Measurements from ENCODE around the gene PIKFYVE. TPM values are rescaled to one million over a fixed set of nuclear protein-coding genes. Genes with fewer than 3 reads are reported as not detected.

Gene PIKFYVE
- total and polyA plus RNA-seq, 10 of the 15 experiments (the other 5 are each of a cell fraction or from before 2014, with no cell fraction given) = 5.2 to 41.7 (median 19.6) TPM

GRCh38 chr2:208319391-208319790 lies 53.3 kb downstream of the PIKFYVE start (continued):
- no peak for TF ChIP-seq CREB1 (IDR thresholded peaks at IDR 0.05; ENCODE audit: low read depth)
- TF ChIP-seq NFIC (IDR thresholded peaks at IDR 0.05; ENCODE audit: low read depth, low read length) = peak; percentile 71
- peak; percentile 55; the same call in 1 of the 2 replicates for TF ChIP-seq IKZF1 (conservative IDR thresholded peaks at IDR 0.05)
- TF ChIP-seq ZNF622 (IDR thresholded peaks at IDR 0.05) = no peak
- TF ChIP-seq MEF2B (IDR thresholded peaks at IDR 0.05; ENCODE audit: partially characterized antibody, poor library complexity, severe bottlenecking) = no peak
- peak; percentile 50; the same call in 1 of the 2 replicates for TF ChIP-seq ATF2 (IDR thresholded peaks at IDR 0.05; ENCODE audit: low read length)
- peak; percentile 78 for TF ChIP-seq JUNB (IDR thresholded peaks at IDR 0.05)
- no peak for TF ChIP-seq ELK1 (IDR thresholded peaks at IDR 0.05; ENCODE audit: low read depth, low read length)
- TF ChIP-seq SMAD1 (IDR thresholded peaks at IDR 0.05; ENCODE audit: low read depth, partially characterized antibody) = no peak
- TF ChIP-seq RUNX3 (IDR thresholded peaks at IDR 0.05; ENCODE audit: low read length) = peak; percentile 86
- 0 out of 2 replicates have a peak, but pooled peaks have one; percentile 39 for TF ChIP-seq DPF2 (IDR thresholded peaks at IDR 0.05)
- TF ChIP-seq CEBPB (IDR thresholded peaks at IDR 0.05; ENCODE audit: borderline replicate concordance in 1 of 2, low read depth in 2 of 2, low read length in 2 of 2) = no peak
- no peak for TF ChIP-seq E2F4 (IDR thresholded peaks at IDR 0.05; ENCODE audit: low read depth, low read length)
- TF ChIP-seq ZBTB4 (CRISPR knock-in tag; IDR thresholded peaks at IDR 0.05) = no peak
- no peak for TF ChIP-seq SIN3A (IDR thresholded peaks at IDR 0.05; ENCODE audit: low read depth, low read length)
- no peak for TF ChIP-seq RELB (IDR thresholded peaks at IDR 0.05; ENCODE audit: low read depth)
- no peak for TF ChIP-seq USF1 (IDR thresholded peaks at IDR 0.05; ENCODE audit: borderline replicate concordance, extremely low read length, insufficient read depth, low read depth, low read length)
- TF ChIP-seq NBN (IDR thresholded peaks at IDR 0.05) = no peak
- no peak for TF ChIP-seq HCFC1 (IDR thresholded peaks at IDR 0.05; ENCODE audit: low read length)
- no peak for TF ChIP-seq SMARCA5 (IDR thresholded peaks at IDR 0.05)
- TF ChIP-seq NR2C1 (IDR thresholded peaks at IDR 0.05) = no peak

Data from GM12878 (cell line).